ENCODE measurements around the gene AKNA.

DNA sequence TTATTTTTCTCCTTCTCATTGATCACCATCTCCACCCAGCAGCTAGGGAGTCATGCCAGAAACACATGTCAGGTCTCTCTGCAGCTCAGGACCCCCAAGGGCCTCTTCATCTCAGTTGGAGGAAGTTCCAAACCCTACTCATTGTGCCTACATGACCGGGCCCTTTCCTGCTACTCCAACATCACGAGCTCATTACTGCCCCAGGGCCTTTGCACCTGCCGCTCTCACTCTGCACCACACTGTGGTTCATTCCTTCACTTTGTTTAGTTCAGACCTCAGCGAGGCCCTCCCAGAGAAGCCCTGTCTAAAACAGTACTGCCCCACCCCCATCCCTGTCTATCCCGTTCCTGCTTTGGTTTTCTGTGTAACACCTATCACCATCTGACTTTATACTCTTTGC lies 22.1 kb upstream of the AKNA start:
- TF ChIP-seq, protein P1, sequence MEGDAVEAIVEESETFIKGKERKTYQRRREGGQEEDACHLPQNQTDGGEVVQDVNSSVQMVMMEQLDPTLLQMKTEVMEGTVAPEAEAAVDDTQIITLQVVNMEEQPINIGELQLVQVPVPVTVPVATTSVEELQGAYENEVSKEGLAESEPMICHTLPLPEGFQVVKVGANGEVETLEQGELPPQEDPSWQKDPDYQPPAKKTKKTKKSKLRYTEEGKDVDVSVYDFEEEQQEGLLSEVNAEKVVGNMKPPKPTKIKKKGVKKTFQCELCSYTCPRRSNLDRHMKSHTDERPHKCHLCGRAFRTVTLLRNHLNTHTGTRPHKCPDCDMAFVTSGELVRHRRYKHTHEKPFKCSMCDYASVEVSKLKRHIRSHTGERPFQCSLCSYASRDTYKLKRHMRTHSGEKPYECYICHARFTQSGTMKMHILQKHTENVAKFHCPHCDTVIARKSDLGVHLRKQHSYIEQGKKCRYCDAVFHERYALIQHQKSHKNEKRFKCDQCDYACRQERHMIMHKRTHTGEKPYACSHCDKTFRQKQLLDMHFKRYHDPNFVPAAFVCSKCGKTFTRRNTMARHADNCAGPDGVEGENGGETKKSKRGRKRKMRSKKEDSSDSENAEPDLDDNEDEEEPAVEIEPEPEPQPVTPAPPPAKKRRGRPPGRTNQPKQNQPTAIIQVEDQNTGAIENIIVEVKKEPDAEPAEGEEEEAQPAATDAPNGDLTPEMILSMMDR (IDR thresholded peaks at IDR 0.05; ENCODE audit: low read length) = no peak
- no peak for TF ChIP-seq EZH2 (optimal IDR thresholded peaks at IDR 0.05; ENCODE audit: low read depth, low read length)
